M059J (cell line): Measurements from ENCODE around the gene SMTNL2. TPM values are rescaled to one million over a fixed set of nuclear protein-coding genes. Genes with fewer than 3 reads are reported as not detected.

Source experiments
- DNase-seq: peaks from one replicate; pipeline ENCODE4 v3.0.0-alpha.2; 2012; ENCODE audit warnings: low read depth
- total RNA-seq: library from RNA; depleted of rRNA; stranded (reverse); fragments of >200 nt; shearing (Covaris generic); gene quantifications from 2 replicates; pipeline ENCODE4 v1.2.3, GENCODE V29; 2014; rRNA removed

SMTNL2 gene
- total RNA-seq: not detected in 2 replicates

GRCh38 chr17:4584101-4584916 is at the start of gene SMTNL2:
SMTNL2 (plus strand) TSS chr17:4584529; CDS start chr17:4584606, 77 bp downstream.
- DNase-seq: no peak

GRCh38 chr17:4534928-4535666 is 49.2 kb upstream of the SMTNL2 start:
- no peak for DNase-seq

GRCh38 chr17:4535667-4536258 is 48.6 kb upstream of the SMTNL2 start:
- DNase-seq: no peak

GRCh38 chr17:4536259-4536741 is 48.0 kb upstream of the SMTNL2 start:
- no peak for DNase-seq

- DNase-seq: no peak
Observed at GRCh38 chr17:4536742-4537411, 47.5 kb upstream of the SMTNL2 start.

GRCh38 chr17:4537451-4538235 is 46.7 kb upstream of the SMTNL2 start:
- DNase-seq: no peak

- no peak for DNase-seq
Observed at GRCh38 chr17:4538236-4539002, 45.9 kb upstream of the SMTNL2 start.

GRCh38 chr17:4539025-4539424 is 45.3 kb upstream of the SMTNL2 start:
- no peak for DNase-seq

- DNase-seq: no peak
Observed at GRCh38 chr17:4539576-4540223, 44.6 kb upstream of the SMTNL2 start.

GRCh38 chr17:4540224-4540651 is 44.1 kb upstream of the SMTNL2 start:
- DNase-seq: no peak

- DNase-seq: no peak
Observed at GRCh38 chr17:4540687-4541327, 43.5 kb upstream of the SMTNL2 start.

- DNase-seq: no peak
Observed at GRCh38 chr17:4541328-4542002, 42.9 kb upstream of the SMTNL2 start.

- DNase-seq: no peak
Observed at GRCh38 chr17:4542003-4542725, 42.2 kb upstream of the SMTNL2 start.

- DNase-seq: no peak
Observed at GRCh38 chr17:4542726-4543191, 41.6 kb upstream of the SMTNL2 start.

GRCh38 chr17:4543557-4544026 is 40.7 kb upstream of the SMTNL2 start:
- DNase-seq: no peak

- no peak for DNase-seq
Observed at GRCh38 chr17:4544135-4544950, 40.0 kb upstream of the SMTNL2 start.

- no peak for DNase-seq
Observed at GRCh38 chr17:4544951-4545216, 39.4 kb upstream of the SMTNL2 start.
